Stimulated activated naive CD8-positive, alpha-beta T cell treated with anti-CD3 and anti-CD28 coated beads, Interleukin-15, Interleukin-2, amounts not matched to agents 100 ng/mL and 50 ng/mL, for 24 hours (primary cell): ENCODE results near the gene DIP2B.
A peak's percentile ranks its signal among the peaks of the same experiment; 100 is the strongest.
"Not testable (repeated sequence)": the region's sequence is repeated elsewhere in the genome, so short reads cannot be mapped to it uniquely, and the experiment has no call there.

Experiments
- H3K27ac Mint-ChIP-seq: one replicate; pipeline ENCODE4 v1.8.0; 2021; ENCODE audit warnings: mild to moderate bottlenecking, mixed read lengths
- H3K27me3 Mint-ChIP-seq: one replicate; pipeline ENCODE4 v1.8.0; 2021; ENCODE audit warnings: mixed read lengths
- H3K36me3 Mint-ChIP-seq: one replicate; pipeline ENCODE4 v1.8.0; 2021; ENCODE audit warnings: low read depth, mixed read lengths
- H3K4me1 Mint-ChIP-seq: one replicate; pipeline ENCODE4 v1.8.0; 2021; ENCODE audit warnings: low read depth, mixed read lengths
- H3K4me3 Mint-ChIP-seq: one replicate; pipeline ENCODE4 v1.8.0; 2021; ENCODE audit warnings: mild to moderate bottlenecking, mixed read lengths
- H3K9me3 Mint-ChIP-seq: one replicate; pipeline ENCODE4 v1.8.0; 2021; ENCODE audit warnings: mixed read lengths

The DIP2B gene

DNA sequence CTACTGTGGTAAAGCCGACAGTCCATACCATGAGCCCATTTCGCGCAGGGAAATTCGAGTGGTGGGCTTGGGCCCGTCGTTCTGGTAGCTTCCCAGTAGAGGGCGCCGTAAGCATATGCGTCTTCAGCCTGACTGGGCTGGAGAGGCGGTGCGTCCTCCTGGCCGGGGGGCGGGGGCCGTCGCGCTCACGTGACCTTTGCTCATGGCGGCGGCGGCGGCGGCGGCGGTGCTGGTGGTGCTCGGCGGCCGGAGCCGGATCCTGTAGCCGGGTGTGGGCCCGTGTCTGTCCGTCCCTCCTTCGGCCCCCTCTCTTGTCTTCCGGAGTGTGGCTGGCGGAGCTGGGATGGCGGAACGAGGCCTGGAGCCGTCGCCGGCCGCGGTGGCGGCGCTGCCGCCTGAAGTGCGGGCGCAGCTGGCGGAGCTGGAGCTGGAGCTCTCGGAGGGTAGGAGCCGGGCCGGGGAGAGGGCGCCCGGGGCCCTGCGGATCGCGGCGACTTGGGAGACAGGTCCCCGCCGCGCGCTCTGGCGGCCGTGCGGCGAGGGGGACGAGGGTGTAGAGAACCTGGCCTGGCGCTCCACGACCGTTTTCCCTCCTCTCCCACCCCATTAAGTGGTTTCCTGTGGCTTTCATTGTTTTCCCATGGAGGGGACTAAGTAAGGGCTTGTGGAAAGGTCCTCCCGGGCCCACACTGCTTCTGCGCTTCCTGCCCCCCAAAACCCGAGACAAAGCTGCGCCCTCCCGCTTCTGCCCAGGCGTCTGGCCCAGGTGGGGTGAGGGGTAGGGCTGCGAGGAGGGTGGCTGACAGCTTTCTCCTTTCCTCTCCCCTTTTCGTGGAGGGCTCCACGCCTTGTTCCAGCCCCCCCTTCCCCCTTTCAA lies at the start of gene DIP2B:
DIP2B (plus strand) TSS at position 188 of the 877 bp plus-strand sequence; CDS start at position 344, 156 bp downstream.
- no peaks in the 10 kb centered on the region for H3K27me3 Mint-ChIP-seq
- H3K27ac Mint-ChIP-seq, result peak within 1 kb of the TSS; percentile 92
- no peaks in the 10 kb centered on the region for H3K9me3 Mint-ChIP-seq
- H3K4me1 Mint-ChIP-seq, result peaks cover 51% of the 10 kb centered on the region
- H3K36me3 Mint-ChIP-seq, result no peaks in the 10 kb centered on the region
- H3K4me3 Mint-ChIP-seq, result peak within 1 kb of the TSS; percentile 96

- H3K36me3 Mint-ChIP-seq, result peaks cover 67% of the 10 kb centered on the region
- no peak overlapping the region for H3K27ac Mint-ChIP-seq
- no peak overlapping the region for H3K4me3 Mint-ChIP-seq
- H3K9me3 Mint-ChIP-seq, result no peaks in the 10 kb centered on the region
- H3K27me3 Mint-ChIP-seq, result no peaks in the 10 kb centered on the region
- H3K4me1 Mint-ChIP-seq, result no peaks in the 10 kb centered on the region
Measured at GRCh38 chr12:50458606-50459005, 46.2 kb upstream of the DIP2B start.

DNA sequence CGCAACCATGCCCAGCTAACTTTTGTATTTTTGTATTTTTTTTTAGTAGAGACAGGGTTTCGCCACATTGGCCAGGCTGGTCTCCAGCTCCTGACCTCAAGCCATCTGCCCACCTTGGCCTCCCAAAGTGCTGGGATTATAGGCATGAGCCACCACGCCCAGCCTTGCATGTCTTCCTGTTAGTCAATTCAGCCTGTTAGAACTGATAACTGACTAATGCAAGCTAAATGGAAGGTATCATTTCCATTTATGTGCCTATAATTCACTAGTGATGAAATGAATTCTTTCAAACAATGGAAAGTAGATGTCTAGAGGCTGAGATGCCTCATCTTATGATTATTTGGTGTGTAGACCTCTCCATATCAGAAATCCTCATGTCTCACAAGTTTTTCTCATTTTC lies 37.3 kb upstream of the DIP2B start:
- H3K27ac Mint-ChIP-seq, result no peak overlapping the region
- no peaks in the 10 kb centered on the region for H3K9me3 Mint-ChIP-seq
- no peaks in the 10 kb centered on the region for H3K27me3 Mint-ChIP-seq
- H3K36me3 Mint-ChIP-seq, result peaks cover 67% of the 10 kb centered on the region
- no peak overlapping the region for H3K4me3 Mint-ChIP-seq
- no peaks in the 10 kb centered on the region for H3K4me1 Mint-ChIP-seq

DNA sequence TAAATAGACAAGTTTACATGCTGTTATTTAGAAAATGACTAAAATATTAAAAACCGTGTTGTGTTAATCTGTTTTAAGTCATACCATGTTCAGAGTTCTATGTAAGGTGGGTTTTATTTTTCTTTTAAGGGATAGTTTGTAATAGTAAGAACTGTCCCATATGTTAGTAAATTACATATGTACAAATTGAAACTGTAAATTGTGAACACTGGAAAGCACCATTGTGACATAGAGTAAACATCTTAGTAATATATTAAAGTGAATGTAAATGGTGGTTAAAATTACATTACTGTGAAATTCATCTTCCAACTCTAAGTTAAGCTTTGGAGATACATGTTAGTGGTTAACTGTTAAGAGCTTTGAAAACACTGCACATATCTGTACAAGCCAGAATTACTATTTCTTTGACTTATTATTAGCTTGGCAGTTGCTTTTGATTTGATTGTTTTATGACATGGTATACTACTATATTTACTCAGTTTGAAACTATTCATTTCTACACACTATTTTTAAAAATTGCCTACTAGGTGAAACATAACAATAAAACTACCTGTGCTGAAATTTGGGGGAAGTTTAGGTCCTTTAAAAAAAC lies 27.4 kb upstream of the DIP2B start:
- Mint-ChIP-seq H3K27me3 (no peaks in the 10 kb centered on the region), H3K9me3 (no peaks in the 10 kb centered on the region), H3K27ac (no peak overlapping the region)

GRCh38 chr12:50482571-50482970 lies 22.2 kb upstream of the DIP2B start:
- Mint-ChIP-seq H3K4me3 (no peak overlapping the region), H3K9me3 (no peaks in the 10 kb centered on the region), H3K27me3 (no peaks in the 10 kb centered on the region), H3K36me3 (peaks cover 11% of the 10 kb centered on the region), H3K4me1 (no peaks in the 10 kb centered on the region), H3K27ac (no peak overlapping the region)

More for the DNA sequence above, 27.4 kb upstream of the DIP2B start:
- Mint-ChIP-seq H3K4me1 (no peaks in the 10 kb centered on the region), H3K36me3 (peaks cover 56% of the 10 kb centered on the region), H3K4me3 (no peak overlapping the region)

GRCh38 chr12:50483488-50483887 lies 21.3 kb upstream of the DIP2B start:
- no peaks in the 10 kb centered on the region for H3K4me1 Mint-ChIP-seq
- H3K27me3 Mint-ChIP-seq, result no peaks in the 10 kb centered on the region
- H3K36me3 Mint-ChIP-seq, result peaks cover 4% of the 10 kb centered on the region
- no peak overlapping the region for H3K4me3 Mint-ChIP-seq
- peak overlapping the region; percentile 4 for H3K27ac Mint-ChIP-seq
- no peaks in the 10 kb centered on the region for H3K9me3 Mint-ChIP-seq

DNA sequence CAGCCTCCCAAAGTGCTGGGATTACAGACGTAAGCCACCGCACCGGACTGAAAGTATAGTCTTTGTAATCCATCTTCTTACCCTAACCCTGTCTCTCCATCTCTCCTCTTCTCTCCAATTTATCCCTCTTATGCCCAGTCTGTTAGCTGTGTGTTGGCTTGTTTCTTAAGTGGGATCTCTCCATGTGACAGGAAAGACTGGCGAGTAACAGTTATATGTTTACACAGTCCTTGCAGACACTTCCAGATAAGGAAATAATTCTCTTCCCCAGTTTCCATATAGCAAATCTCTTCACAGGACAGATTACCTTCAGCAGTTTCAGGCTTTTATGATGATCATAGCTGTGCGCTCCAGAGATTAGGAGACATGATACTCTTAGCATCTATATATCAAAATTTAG lies 16.0 kb upstream of the DIP2B start:
- Mint-ChIP-seq H3K4me1 (no peaks in the 10 kb centered on the region), H3K9me3 (peaks cover 13% of the 10 kb centered on the region), H3K27ac (no peak overlapping the region), H3K4me3 (no peak overlapping the region), H3K36me3 (no peaks in the 10 kb centered on the region), H3K27me3 (no peaks in the 10 kb centered on the region)

DNA sequence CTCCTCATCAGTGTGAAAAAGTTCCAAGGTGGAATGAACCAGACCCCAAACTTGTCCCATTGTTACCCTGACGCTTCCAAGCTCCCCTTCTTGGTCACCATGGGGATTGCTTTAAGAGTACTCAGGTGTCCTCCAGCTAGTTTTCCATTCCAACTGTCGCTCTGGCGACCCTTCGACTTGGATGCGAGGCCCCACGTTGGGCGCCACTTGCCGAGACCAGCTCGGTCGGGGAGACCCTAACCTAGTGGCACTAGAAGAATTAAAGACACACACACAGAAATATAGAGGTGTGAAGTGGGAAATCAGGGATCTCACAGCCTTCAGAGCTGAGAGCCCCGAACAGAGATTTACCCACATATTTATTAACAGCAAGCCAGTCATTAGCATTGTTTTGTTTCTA lies 6.7 kb upstream of the DIP2B start:
- not testable (repeated sequence) for H3K4me1 Mint-ChIP-seq, H3K27ac Mint-ChIP-seq, H3K4me3 Mint-ChIP-seq, H3K27me3 Mint-ChIP-seq
- Mint-ChIP-seq H3K36me3 (peaks cover 18% of the 10 kb centered on the region), H3K9me3 (peaks cover 45% of the 10 kb centered on the region)

GRCh38 chr12:50505675-50506530 lies 1.1 kb downstream of the DIP2B start:
- no peaks in the 10 kb centered on the region for H3K36me3 Mint-ChIP-seq
- H3K9me3 Mint-ChIP-seq, result no peaks in the 10 kb centered on the region
- peaks cover 57% of the 10 kb centered on the region for H3K4me1 Mint-ChIP-seq
- no peaks in the 10 kb centered on the region for H3K27me3 Mint-ChIP-seq
- peak overlapping the region; percentile 92 for H3K27ac Mint-ChIP-seq
- H3K4me3 Mint-ChIP-seq, result peak overlapping the region; percentile 96

GRCh38 chr12:50506753-50507473 lies 2.1 kb downstream of the DIP2B start:
- Mint-ChIP-seq H3K9me3 (no peaks in the 10 kb centered on the region), H3K36me3 (no peaks in the 10 kb centered on the region), H3K4me1 (peaks cover 57% of the 10 kb centered on the region), H3K27me3 (no peaks in the 10 kb centered on the region), H3K27ac (peak overlapping the region; percentile 18), H3K4me3 (peak overlapping the region; percentile 96)

- no peaks in the 10 kb centered on the region for H3K27me3 Mint-ChIP-seq
- H3K36me3 Mint-ChIP-seq, result no peaks in the 10 kb centered on the region
- H3K4me1 Mint-ChIP-seq, result peaks cover 57% of the 10 kb centered on the region
- peak overlapping the region; percentile 18 for H3K27ac Mint-ChIP-seq
- peak overlapping the region; percentile 96 for H3K4me3 Mint-ChIP-seq
- H3K9me3 Mint-ChIP-seq, result no peaks in the 10 kb centered on the region
Measured at GRCh38 chr12:50507474-50507838, 2.7 kb downstream of the DIP2B start.

DNA sequence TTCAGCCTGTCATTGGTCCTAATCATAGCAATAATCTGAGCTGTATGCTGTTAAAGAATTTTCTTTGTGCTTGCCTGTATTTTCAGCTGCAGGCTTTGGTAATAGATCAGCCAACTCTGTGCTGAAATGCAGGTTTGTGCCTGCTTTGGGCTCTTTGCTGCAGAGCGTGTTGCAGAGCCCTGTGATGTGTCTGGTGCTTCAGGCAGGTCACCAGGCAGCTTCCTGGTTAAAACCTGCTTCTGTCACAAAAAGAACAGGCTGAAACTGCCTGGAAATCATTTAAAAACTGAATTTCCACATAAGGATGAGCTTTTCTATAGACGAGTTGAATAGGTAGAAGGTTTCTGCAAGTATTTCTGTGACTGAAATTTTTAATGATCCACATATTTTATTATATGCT lies 3.1 kb downstream of the DIP2B start:
- no peaks in the 10 kb centered on the region for H3K9me3 Mint-ChIP-seq
- H3K4me1 Mint-ChIP-seq, result peaks cover 59% of the 10 kb centered on the region
- peak overlapping the region; percentile 96 for H3K4me3 Mint-ChIP-seq
- peak overlapping the region; percentile 83 for H3K27ac Mint-ChIP-seq
- H3K27me3 Mint-ChIP-seq, result no peaks in the 10 kb centered on the region
- H3K36me3 Mint-ChIP-seq, result no peaks in the 10 kb centered on the region

DNA sequence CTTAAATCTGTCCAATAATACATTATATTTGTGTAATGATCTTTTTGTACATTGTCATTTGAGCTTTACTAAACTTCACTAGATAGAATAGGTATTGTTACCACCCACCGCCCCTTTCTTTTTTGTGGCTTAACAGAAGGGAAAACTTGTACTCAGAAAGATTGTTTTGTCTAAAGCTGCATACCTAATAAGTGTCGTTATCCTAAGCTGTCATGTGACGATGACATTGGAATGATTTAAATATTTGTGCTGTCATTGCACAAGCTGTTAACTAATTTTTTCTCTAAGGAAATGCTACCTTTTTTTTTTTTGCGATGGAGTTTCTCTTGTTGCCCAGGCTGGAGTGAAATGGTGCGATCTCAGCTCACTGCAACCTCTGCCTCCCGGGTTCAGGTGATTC lies 3.6 kb downstream of the DIP2B start:
- Mint-ChIP-seq H3K4me3 (peak overlapping the region; percentile 96), H3K9me3 (no peaks in the 10 kb centered on the region), H3K27ac (peak overlapping the region; percentile 79), H3K27me3 (no peaks in the 10 kb centered on the region), H3K36me3 (no peaks in the 10 kb centered on the region), H3K4me1 (peaks cover 63% of the 10 kb centered on the region)

DNA sequence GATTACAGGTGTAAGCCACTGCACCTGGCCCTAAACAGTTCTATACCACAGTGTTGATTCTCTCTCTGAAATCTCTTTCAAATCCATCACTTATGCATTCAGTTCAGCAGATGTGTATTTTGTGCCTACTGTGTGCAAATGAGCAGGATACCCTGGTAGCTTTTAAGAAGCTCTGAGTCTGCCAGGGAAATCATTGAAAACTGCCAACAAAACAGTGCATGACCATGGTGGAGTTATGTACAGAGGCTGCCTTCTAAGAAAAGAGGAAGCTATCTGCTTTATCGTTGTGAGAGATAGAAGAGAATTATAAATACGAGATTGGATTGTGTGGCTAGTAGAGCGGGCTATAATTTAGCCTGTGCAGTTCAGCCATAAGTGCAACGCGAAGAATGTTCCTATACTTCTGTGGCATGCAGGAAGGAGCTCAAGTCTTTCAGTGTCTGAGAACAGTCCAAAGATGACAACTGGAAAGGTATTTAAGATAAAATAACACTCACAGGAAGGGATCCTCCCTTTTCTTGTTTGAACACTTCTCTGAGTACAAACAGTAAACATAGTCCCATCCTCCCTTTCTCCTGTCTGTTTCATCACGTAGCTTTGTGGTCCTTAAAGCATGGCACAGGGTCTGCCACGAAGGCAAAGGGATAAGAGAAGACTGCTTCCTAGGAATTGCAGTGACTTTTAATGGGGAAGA lies 4.3 kb downstream of the DIP2B start:
- no peaks in the 10 kb centered on the region for H3K27me3 Mint-ChIP-seq
- H3K4me3 Mint-ChIP-seq, result peak overlapping the region; percentile 96
- no peaks in the 10 kb centered on the region for H3K9me3 Mint-ChIP-seq
- H3K4me1 Mint-ChIP-seq, result peaks cover 70% of the 10 kb centered on the region
- H3K36me3 Mint-ChIP-seq, result no peaks in the 10 kb centered on the region
- H3K27ac Mint-ChIP-seq, result peak overlapping the region; percentile 79
